GM12865 (cell line): ENCODE data around the gene CPEB1.

ENCODE experiments used
- DNase-seq: peaks from one replicate; pipeline ENCODE4 v3.0.0; 2010; ENCODE audit warnings: low read depth
- H3K4me3 ChIP-seq: 2 replicates; pipeline ENCODE4 v1.5.1; 2011; ENCODE audit warnings: mild to moderate bottlenecking, low read depth, low read length, control low read depth
- TF ChIP-seq, protein P1 (sequence below): IDR thresholded peaks from 2 replicates; pipeline ENCODE4 v1.5.1; 2011; ENCODE audit warnings: low read length, control low read depth, low read depth, inconsistent platforms; ENCODE audit not compliant: insufficient read depth; ENCODE audit errors: missing control alignments

Gene CPEB1

DNA sequence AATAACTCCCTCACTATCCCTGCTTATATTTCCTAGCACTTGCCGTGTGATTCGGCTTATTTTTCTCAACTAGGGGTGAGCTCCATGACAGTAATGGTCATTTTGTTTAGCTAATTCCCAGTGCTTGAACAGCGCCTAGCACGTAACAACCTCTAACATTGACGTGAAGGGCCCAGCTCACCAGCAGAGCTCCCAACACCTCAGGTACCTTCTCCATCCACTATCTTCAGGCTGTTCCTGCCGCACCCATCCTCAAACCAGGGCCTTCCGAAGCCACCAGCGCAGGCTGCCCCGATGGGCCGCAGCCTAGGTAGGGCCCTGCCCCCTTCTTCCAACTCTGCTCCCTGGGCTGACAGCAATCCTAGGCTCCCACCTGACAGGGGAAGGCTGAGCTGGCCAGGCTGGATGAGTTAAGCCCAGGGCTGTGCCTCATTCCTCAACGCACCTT lies 106.2 kb downstream of the CPEB1 start:
- no peak for DNase-seq
- TF ChIP-seq, protein P1, sequence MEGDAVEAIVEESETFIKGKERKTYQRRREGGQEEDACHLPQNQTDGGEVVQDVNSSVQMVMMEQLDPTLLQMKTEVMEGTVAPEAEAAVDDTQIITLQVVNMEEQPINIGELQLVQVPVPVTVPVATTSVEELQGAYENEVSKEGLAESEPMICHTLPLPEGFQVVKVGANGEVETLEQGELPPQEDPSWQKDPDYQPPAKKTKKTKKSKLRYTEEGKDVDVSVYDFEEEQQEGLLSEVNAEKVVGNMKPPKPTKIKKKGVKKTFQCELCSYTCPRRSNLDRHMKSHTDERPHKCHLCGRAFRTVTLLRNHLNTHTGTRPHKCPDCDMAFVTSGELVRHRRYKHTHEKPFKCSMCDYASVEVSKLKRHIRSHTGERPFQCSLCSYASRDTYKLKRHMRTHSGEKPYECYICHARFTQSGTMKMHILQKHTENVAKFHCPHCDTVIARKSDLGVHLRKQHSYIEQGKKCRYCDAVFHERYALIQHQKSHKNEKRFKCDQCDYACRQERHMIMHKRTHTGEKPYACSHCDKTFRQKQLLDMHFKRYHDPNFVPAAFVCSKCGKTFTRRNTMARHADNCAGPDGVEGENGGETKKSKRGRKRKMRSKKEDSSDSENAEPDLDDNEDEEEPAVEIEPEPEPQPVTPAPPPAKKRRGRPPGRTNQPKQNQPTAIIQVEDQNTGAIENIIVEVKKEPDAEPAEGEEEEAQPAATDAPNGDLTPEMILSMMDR = no peak
- peak overlapping the region; percentile 96 for H3K4me3 ChIP-seq

DNA sequence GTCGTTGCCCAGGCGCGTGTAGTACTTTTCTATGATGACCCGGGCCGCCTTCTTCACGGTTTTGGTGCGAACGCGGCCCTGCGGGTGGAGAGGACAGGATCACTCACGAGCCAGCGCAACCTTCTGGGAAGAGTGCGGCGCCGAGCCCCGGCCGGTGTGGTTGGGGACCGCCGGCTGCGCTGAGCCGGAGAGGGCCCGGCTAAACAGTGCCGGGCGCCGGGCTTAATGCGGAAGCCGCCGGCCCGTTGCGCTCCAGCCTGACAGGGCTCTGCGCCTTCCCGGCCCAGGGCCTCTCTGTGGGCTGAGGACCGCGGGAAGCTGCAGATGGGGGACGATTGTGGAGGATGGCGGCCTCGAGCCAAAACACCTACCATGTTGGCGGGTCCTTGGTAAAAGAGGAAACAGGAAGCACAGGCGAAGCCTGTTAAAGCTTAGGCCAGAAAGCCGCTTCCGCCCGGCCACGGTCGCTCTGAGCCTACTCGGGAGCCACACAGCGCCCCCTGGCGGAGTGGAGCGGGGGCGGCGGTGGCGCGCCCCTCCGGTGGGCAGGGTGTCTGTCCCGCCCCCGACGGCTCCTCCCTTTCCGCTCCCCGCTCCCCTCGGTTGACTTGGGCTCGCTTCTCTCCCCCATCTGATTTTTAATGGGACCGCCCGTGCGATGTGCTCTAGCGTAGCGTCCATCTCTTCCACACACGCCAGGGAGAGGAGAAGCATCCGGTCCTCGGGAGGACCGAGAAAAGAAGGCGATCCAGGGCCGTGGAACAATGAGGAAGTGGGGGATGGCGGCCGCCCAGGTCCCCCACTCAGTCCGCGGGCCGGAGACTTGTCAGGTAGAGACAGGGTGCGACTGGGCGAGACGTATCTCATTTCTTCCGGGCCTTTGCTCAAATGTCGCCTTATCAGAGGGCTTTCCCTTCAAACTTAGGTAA lies 106.8 kb downstream of the CPEB1 start, which contains the start of gene RPS17:
Gene RPS17 (minus strand): TSS at position 403 of the 929 bp plus-strand sequence. CDS start 29 bp downstream, at position 374.
- H3K4me3 ChIP-seq = peak within 1 kb of the TSS; percentile 96
- peak; percentile 98 for DNase-seq
- TF ChIP-seq, protein P1 = peak; percentile 97

DNA sequence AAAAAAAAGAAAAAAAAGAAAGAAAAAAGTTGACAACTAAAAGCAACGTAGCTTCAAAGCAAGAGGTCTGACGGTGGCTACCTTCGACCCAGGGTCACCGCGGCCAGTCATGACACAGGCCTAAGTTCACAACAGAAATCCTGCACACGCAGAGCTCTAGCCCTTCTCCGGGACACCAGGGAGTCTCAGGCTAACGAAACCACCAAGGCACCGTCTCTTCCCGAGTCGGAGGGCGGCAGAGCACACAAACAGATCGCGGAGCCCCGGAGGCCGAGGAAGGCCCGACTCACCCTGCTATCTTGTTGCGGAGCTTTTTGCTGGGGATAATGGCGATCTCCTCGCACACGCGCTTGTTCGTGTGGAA lies 107.5 kb downstream of the CPEB1 start:
- DNase-seq = no peak
- peak overlapping the region; percentile 96 for H3K4me3 ChIP-seq
- TF ChIP-seq, protein P1 = no peak

DNA sequence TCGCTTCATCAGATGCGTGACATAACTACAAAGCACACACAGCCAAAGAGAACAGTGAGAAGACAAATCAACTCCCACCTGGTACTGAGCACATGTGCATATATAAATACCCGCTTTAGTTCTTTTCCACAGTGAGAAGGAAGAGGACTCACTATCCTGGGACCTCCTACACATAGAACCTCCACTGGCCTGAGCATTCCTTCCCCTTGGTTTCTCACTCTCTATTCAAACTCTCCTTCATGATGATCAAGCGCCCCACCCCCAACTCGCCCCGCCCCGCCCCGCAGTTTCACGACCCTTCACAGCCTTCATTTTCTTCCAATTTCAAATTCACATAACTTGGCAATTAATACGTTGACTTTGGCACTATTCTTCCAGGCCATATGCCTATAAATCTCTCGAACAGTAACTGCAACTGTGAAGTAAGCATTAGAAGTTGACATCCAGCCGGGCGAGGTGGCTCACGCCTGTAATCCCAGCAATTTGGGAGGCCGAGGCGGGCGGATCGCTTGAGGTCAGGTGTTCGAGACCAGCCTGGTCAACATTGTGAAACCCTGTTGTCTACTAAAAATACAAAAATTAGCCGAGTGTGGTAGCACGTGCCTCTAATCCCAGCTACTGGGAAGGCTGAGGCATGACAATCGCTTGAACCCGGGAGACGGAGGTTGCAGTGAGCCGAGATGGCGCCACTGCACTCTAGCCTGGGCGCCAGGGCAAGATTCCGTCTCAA lies 108.0 kb downstream of the CPEB1 start:
- DNase-seq = no peak
- H3K4me3 ChIP-seq = peak overlapping the region; percentile 96
- TF ChIP-seq, protein P1 = no peak

DNA sequence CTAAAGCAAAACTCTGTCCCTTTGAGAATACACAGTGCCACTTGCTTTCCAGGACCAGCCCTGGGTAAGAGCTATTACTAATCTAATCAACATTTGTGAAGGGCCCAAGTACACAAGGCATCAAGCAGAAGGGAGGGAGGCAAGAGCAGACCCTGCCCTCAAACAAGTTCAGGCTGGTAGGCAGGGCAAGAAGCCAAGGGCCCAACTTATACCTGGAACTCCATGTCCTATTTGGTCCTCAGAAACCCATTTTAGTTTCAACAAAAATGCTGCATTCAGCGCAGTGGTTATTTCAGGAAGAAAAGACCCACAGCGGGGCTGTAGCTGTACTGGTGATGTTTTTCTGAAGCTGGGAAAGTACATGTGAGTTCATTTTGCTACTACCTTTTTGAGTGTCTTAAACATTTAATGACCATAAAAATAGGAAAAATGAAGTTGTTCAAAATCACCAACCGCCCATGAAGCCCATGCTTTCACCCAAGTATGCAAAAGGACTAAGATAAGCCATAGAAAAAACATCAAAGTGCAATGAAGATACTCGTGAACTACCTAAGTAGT lies 109.7 kb downstream of the CPEB1 start:
- peak overlapping the region; percentile 96 for H3K4me3 ChIP-seq

More for the DNA sequence above, 109.7 kb downstream of the CPEB1 start:
- TF ChIP-seq, protein P1 = no peak
- no peak for DNase-seq
